22Rv1 (cell line): ENCODE data around the gene APOBEC3H.
"Not testable (repeated sequence)": the region's sequence is repeated elsewhere in the genome, so short reads cannot be mapped to it uniquely, and the experiment has no call there.

Experiments
- CTCF ChIP-seq: fragments of 450-650 bp; IDR thresholded peaks from 2 replicates; pipeline ENCODE4 v1.5.1; 2017; ENCODE audit warnings: mild to moderate bottlenecking
- ZFX ChIP-seq: fragments of 450-650 bp; IDR thresholded peaks from 2 replicates; pipeline ENCODE4 v1.6.1; 2017; ENCODE audit warnings: antibody characterized with exemption, borderline replicate concordance

- not testable (repeated sequence) for TF ChIP-seq CTCF, ZFX
These were observed 19.1 kb upstream of the APOBEC3H start for GRCh38 chr22:39077912-39078311.
